AG09319 (cell line): ENCODE data around the gene SLC9A2.

Source experiments
- DNase-seq: peaks from one replicate; pipeline ENCODE4 v3.0.0-alpha.2; 2010; ENCODE audit warnings: low read depth; ENCODE audit errors: extremely low read depth
- CTCF ChIP-seq: IDR thresholded peaks from 2 replicates; pipeline ENCODE4 v1.5.1; 2011; ENCODE audit warnings: low read depth, mild to moderate bottlenecking, inconsistent platforms, low read length, moderate library complexity

SLC9A2 gene, protein sequence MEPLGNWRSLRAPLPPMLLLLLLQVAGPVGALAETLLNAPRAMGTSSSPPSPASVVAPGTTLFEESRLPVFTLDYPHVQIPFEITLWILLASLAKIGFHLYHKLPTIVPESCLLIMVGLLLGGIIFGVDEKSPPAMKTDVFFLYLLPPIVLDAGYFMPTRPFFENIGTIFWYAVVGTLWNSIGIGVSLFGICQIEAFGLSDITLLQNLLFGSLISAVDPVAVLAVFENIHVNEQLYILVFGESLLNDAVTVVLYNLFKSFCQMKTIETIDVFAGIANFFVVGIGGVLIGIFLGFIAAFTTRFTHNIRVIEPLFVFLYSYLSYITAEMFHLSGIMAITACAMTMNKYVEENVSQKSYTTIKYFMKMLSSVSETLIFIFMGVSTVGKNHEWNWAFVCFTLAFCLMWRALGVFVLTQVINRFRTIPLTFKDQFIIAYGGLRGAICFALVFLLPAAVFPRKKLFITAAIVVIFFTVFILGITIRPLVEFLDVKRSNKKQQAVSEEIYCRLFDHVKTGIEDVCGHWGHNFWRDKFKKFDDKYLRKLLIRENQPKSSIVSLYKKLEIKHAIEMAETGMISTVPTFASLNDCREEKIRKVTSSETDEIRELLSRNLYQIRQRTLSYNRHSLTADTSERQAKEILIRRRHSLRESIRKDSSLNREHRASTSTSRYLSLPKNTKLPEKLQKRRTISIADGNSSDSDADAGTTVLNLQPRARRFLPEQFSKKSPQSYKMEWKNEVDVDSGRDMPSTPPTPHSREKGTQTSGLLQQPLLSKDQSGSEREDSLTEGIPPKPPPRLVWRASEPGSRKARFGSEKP

GRCh38 chr2:102619414-102620319, at the start of gene SLC9A2:
SLC9A2 (plus strand) TSS chr2:102619553; CDS start chr2:102619849, 296 bp downstream.
- no peak for TF ChIP-seq CTCF
- DNase-seq, result no peak

GRCh38 chr2:102575888-102576287, 43.5 kb upstream of the SLC9A2 start:
- TF ChIP-seq CTCF, result no peak
- no peak for DNase-seq

GRCh38 chr2:102578376-102578775, 41.0 kb upstream of the SLC9A2 start:
- DNase-seq, result no peak

DNA sequence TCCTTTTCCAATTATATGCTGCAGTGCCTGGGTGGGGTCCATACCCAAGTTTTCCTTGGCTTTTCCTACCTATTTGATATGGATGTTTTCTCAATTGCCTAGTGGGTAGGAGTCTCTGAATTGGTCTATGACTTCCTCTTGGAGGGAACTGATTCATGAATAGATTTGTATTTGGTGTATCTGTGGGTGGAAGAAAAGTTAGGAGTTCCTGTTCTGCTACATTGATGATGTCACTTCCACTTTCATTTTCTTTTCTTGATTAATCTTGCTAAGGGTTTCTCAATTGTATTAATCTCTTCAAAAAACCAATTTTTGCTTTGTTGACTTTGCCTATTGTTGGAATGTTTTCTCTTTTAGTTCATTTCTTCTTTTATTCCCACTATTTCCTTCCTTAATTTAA, 37.4 kb upstream of the SLC9A2 start:
- no peak for TF ChIP-seq CTCF
- no peak for DNase-seq

More at GRCh38 chr2:102578376-102578775, 41.0 kb upstream of the SLC9A2 start:
- no peak for TF ChIP-seq CTCF

GRCh38 chr2:102582845-102583244, 36.5 kb upstream of the SLC9A2 start:
- no peak for TF ChIP-seq CTCF

GRCh38 chr2:102585847-102586404, 33.4 kb upstream of the SLC9A2 start:
- DNase-seq, result no peak
- no peak for TF ChIP-seq CTCF

More at GRCh38 chr2:102582845-102583244, 36.5 kb upstream of the SLC9A2 start:
- no peak for DNase-seq
